ENCODE measurements around the gene MANSC1. TPM values are rescaled to one million over a fixed set of nuclear protein-coding genes. Genes with fewer than 3 reads are reported as not detected.

The MANSC1 gene
- total and polyA plus RNA-seq, 9 of the 15 experiments (the other 6 are each of a cell fraction or from before 2014, with no cell fraction given), result 0.76 to 8.6 (median 3.1) TPM

DNA sequence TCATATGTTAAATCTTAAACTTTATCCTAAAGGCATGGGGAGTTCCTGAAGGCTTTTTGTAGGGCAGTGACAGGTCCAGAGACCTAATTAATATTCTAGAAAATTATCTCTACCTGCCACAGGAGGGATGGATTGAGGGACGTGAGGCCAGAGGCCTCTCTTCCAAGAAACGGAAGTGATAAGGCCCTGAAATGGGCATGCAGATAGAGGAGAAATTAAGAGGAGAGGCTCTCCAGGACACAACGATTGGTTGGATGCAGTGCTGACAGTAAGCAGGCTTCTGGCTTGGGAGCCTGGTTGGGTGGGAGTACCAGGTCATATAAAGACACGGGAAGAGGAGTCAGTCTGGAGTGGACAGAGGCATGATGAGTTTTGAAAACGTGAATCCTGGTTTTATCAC, 3.8 kb upstream of the MANSC1 start (continued):
- TF ChIP-seq, protein P1, sequence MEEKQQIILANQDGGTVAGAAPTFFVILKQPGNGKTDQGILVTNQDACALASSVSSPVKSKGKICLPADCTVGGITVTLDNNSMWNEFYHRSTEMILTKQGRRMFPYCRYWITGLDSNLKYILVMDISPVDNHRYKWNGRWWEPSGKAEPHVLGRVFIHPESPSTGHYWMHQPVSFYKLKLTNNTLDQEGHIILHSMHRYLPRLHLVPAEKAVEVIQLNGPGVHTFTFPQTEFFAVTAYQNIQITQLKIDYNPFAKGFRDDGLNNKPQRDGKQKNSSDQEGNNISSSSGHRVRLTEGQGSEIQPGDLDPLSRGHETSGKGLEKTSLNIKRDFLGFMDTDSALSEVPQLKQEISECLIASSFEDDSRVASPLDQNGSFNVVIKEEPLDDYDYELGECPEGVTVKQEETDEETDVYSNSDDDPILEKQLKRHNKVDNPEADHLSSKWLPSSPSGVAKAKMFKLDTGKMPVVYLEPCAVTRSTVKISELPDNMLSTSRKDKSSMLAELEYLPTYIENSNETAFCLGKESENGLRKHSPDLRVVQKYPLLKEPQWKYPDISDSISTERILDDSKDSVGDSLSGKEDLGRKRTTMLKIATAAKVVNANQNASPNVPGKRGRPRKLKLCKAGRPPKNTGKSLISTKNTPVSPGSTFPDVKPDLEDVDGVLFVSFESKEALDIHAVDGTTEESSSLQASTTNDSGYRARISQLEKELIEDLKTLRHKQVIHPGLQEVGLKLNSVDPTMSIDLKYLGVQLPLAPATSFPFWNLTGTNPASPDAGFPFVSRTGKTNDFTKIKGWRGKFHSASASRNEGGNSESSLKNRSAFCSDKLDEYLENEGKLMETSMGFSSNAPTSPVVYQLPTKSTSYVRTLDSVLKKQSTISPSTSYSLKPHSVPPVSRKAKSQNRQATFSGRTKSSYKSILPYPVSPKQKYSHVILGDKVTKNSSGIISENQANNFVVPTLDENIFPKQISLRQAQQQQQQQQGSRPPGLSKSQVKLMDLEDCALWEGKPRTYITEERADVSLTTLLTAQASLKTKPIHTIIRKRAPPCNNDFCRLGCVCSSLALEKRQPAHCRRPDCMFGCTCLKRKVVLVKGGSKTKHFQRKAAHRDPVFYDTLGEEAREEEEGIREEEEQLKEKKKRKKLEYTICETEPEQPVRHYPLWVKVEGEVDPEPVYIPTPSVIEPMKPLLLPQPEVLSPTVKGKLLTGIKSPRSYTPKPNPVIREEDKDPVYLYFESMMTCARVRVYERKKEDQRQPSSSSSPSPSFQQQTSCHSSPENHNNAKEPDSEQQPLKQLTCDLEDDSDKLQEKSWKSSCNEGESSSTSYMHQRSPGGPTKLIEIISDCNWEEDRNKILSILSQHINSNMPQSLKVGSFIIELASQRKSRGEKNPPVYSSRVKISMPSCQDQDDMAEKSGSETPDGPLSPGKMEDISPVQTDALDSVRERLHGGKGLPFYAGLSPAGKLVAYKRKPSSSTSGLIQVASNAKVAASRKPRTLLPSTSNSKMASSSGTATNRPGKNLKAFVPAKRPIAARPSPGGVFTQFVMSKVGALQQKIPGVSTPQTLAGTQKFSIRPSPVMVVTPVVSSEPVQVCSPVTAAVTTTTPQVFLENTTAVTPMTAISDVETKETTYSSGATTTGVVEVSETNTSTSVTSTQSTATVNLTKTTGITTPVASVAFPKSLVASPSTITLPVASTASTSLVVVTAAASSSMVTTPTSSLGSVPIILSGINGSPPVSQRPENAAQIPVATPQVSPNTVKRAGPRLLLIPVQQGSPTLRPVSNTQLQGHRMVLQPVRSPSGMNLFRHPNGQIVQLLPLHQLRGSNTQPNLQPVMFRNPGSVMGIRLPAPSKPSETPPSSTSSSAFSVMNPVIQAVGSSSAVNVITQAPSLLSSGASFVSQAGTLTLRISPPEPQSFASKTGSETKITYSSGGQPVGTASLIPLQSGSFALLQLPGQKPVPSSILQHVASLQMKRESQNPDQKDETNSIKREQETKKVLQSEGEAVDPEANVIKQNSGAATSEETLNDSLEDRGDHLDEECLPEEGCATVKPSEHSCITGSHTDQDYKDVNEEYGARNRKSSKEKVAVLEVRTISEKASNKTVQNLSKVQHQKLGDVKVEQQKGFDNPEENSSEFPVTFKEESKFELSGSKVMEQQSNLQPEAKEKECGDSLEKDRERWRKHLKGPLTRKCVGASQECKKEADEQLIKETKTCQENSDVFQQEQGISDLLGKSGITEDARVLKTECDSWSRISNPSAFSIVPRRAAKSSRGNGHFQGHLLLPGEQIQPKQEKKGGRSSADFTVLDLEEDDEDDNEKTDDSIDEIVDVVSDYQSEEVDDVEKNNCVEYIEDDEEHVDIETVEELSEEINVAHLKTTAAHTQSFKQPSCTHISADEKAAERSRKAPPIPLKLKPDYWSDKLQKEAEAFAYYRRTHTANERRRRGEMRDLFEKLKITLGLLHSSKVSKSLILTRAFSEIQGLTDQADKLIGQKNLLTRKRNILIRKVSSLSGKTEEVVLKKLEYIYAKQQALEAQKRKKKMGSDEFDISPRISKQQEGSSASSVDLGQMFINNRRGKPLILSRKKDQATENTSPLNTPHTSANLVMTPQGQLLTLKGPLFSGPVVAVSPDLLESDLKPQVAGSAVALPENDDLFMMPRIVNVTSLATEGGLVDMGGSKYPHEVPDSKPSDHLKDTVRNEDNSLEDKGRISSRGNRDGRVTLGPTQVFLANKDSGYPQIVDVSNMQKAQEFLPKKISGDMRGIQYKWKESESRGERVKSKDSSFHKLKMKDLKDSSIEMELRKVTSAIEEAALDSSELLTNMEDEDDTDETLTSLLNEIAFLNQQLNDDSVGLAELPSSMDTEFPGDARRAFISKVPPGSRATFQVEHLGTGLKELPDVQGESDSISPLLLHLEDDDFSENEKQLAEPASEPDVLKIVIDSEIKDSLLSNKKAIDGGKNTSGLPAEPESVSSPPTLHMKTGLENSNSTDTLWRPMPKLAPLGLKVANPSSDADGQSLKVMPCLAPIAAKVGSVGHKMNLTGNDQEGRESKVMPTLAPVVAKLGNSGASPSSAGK (IDR thresholded peaks at IDR 0.05), result no peak
- TF ChIP-seq, protein P2, sequence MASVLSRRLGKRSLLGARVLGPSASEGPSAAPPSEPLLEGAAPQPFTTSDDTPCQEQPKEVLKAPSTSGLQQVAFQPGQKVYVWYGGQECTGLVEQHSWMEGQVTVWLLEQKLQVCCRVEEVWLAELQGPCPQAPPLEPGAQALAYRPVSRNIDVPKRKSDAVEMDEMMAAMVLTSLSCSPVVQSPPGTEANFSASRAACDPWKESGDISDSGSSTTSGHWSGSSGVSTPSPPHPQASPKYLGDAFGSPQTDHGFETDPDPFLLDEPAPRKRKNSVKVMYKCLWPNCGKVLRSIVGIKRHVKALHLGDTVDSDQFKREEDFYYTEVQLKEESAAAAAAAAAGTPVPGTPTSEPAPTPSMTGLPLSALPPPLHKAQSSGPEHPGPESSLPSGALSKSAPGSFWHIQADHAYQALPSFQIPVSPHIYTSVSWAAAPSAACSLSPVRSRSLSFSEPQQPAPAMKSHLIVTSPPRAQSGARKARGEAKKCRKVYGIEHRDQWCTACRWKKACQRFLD (CRISPR knock-in tag; IDR thresholded peaks at IDR 0.05), result no peak
- TF ChIP-seq FOXJ2 (tag; IDR thresholded peaks at IDR 0.05) (no peak), IFI16 (CRISPR knock-in tag; IDR thresholded peaks at IDR 0.05) (no peak), HNRNPL (IDR thresholded peaks at IDR 0.05; ENCODE audit: low read depth, low read length) (no peak), GATAD2B (IDR thresholded peaks at IDR 0.05; ENCODE audit: borderline replicate concordance) (no peak), TEAD1 (CRISPR knock-in tag; IDR thresholded peaks at IDR 0.05) (no peak), RBM39 (optimal IDR thresholded peaks at IDR 0.05; ENCODE audit: low read depth, low read length) (no peak), ZSCAN32 (CRISPR knock-in tag; IDR thresholded peaks at IDR 0.05) (no peak), SPI1 (IDR thresholded peaks at IDR 0.05; ENCODE audit: borderline replicate concordance, low read depth, low read length) (peak; percentile 37; the same call in 1 of the 2 replicates), NONO (IDR thresholded peaks at IDR 0.05; ENCODE audit: low read depth in 2 of 2, low read length in 1 of 2) (no peak), NCOR1 (IDR thresholded peaks at IDR 0.05) (peak; percentile 62), RCOR1 (IDR thresholded peaks at IDR 0.05; ENCODE audit: borderline replicate concordance in 1 of 2, low read depth in 2 of 2, low read length in 2 of 2) (peak in 1 of 2 experiments; percentile 75; a peak in 2 of 4 replicates), CTBP1 (IDR thresholded peaks at IDR 0.05; ENCODE audit: borderline replicate concordance) (peak; percentile 43; the same call in 1 of the 2 replicates)
- TF ChIP-seq, protein P3, sequence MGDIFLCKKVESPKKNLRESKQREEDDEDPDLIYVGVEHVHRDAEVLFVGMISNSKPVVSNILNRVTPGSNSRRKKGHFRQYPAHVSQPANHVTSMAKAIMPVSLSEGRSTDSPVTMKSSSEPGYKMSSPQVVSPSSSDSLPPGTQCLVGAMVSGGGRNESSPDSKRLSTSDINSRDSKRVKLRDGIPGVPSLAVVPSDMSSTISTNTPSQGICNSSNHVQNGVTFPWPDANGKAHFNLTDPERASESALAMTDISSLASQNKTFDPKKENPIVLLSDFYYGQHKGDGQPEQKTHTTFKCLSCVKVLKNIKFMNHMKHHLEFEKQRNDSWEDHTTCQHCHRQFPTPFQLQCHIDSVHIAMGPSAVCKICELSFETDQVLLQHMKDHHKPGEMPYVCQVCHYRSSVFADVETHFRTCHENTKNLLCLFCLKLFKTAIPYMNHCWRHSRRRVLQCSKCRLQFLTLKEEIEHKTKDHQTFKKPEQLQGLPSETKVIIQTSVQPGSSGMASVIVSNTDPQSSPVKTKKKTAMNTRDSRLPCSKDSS (IDR thresholded peaks at IDR 0.05; ENCODE audit: low read depth, partially characterized antibody), result no peak

All from K562 (cell line).